Stimulated activated CD4-positive, alpha-beta T cell treated with anti-CD3 and anti-CD28 coated beads, Interleukin-1b, Interleukin-23, amount 100 ng/mL, for 24 hours (primary cell): ENCODE results near the gene OR8B4.
"Not testable (repeated sequence)": the region's sequence is repeated elsewhere in the genome, so short reads cannot be mapped to it uniquely, and the experiment has no call there.

Source experiments
- DNase-seq, 4 experiments: peaks; one replicate each; pipeline ENCODE4 v3.0.0-alpha.2; 2020; ENCODE audit warnings: low read depth in 4 of 4, low spot score in 1 of 4

Gene OR8B4, protein sequence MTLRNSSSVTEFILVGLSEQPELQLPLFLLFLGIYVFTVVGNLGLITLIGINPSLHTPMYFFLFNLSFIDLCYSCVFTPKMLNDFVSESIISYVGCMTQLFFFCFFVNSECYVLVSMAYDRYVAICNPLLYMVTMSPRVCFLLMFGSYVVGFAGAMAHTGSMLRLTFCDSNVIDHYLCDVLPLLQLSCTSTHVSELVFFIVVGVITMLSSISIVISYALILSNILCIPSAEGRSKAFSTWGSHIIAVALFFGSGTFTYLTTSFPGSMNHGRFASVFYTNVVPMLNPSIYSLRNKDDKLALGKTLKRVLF

DNA sequence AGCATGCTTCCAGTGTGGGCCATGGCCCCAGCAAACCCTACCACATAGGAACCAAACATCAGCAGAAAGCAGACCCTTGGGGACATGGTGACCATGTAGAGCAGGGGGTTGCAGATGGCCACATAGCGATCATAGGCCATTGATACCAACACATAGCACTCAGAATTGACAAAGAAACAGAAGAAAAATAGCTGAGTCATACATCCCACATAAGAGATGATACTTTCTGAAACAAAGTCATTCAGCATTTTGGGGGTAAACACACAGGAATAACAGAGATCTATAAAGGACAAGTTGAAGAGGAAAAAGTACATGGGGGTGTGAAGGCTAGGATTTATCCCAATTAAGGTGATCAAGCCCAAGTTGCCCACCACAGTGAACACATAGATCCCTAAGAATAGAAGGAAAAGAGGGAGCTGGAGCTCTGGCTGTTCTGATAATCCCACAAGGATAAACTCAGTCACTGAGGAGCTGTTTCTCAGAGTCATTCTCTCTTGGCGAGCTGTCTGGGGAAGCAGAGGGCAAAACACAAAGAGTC, at the start of gene OR8B4:
TSS of gene OR8B4 (minus strand) at position 488 of the 538 bp plus-strand sequence. CDS start at position 488, 0 bp downstream.
- no peak for DNase-seq

DNA sequence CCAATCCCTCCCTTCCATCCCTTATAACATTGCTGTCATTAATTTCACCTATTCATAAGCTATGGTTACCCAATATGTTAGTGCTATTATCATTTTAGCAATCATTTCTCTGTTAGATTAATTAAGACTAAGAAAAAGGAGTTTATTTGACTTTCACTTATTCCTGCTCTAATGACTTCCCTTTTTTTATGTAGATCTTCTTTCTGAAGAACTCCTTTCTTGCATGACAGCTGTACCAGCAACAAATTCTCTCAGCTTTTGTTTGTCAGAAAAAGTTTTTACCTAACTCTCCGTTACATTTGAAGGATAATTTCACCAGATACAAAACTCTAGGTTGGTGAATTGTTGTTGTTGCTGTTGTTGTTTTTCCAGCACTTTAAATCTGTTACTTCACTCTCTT, 49.4 kb upstream of the OR8B4 start:
- no peak for DNase-seq

- DNase-seq: no peak
These were observed 48.8 kb upstream of the OR8B4 start for GRCh38 chr11:124473476-124473875.

GRCh38 chr11:124470561-124471227, 46.0 kb upstream of the OR8B4 start:
- no peak for DNase-seq

DNA sequence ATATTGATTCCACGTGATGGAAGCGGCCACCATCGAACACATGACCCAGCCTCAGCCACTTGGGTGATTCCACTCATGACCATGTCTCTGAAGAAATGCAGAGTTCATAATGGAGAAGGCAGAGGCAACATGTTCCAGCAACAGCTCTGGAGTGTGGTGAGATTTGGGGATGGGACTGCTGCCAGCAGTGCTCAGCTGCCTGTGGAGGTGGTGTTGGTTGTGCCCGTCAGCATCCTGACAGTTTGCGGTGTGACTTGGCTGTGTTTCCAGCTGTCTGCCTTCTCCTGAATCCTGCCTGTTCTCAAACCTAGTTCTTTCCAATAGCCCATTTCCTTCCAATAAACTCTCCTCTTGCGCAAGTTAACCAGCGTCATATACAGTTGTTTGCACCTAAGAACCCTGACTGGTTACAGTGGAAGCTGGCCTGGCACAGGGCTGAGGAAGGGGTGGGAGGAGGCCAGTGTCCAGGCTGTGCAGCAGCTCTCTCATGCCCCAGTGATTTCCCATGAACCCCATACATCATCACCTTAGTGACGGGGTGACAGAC, 42.8 kb upstream of the OR8B4 start:
- no peak for DNase-seq

DNA sequence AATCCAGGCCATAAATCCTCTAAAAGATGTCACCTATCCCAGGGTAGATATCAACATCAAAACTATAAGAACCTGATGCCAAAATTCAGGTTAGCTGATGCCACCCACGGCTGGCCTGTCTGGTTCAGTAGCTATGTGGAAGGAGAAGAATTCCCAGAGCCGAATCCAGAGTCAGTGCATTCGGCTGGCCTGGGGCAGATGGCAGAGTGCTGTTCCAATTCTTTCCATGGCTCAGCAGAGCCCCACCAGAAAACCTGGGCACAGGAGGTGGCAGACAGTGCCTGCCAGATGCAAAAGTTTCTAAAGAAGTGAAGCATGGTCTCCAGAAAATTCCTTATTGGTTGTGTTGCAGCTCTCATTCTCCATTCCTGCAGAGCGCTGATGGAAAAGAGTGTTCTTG, 40.7 kb upstream of the OR8B4 start:
- DNase-seq: no peak

GRCh38 chr11:124463990-124464389, 39.3 kb upstream of the OR8B4 start:
- DNase-seq: no peak

- DNase-seq: no peak
These were observed 38.7 kb upstream of the OR8B4 start for GRCh38 chr11:124463324-124463723.

- no peak for DNase-seq
These were observed 35.8 kb upstream of the OR8B4 start for GRCh38 chr11:124460459-124460858.

GRCh38 chr11:124459379-124459778, 34.7 kb upstream of the OR8B4 start:
- DNase-seq: not testable (repeated sequence)

DNA sequence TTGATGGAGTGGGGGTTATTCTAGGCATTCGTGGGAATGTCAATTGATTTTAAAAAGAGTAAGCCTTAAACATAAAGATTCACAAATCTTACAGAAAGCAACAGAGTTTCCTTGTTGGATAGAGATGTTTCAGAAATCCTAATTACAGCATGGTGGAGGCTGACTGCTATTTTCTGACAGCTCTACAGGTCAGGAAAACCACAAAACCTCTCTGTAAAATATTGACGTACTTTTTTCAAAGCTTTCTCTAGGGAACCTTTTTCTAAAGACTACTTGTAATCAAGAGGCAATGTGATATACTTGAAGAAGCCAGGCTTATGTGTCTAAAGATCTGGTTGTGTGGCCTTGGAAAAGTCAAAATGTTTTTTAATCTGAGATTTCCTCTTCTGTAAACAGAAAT, 29.9 kb upstream of the OR8B4 start:
- no peak for DNase-seq

GRCh38 chr11:124446916-124447315, 22.2 kb upstream of the OR8B4 start:
- DNase-seq: no peak

GRCh38 chr11:124445646-124446150, 21.0 kb upstream of the OR8B4 start, which contains the start of gene OR8B8:
OR8B8 (minus strand) TSS chr11:124445696; CDS start chr11:124441085, 4,611 bp downstream.
- no peak for DNase-seq

DNA sequence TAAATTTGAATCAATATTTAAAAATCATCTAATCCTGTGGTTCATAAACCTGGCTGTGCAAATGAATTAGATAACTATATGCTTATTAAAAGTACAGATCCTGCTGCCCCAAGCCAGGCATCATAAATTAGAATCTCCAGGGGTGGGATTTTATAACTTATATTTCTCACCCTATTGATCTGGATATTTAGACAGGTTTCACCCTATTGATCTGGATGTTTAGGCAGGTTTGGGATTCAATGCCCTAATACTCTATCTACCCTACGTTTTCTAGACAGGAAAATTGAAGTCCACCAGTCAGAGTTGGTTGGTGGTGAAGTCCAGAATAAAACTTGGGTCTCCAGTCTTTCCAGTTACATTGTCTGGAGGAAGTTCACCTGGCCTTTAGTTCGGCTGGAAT, 18.2 kb upstream of the OR8B4 start:
- no peak for DNase-seq

DNA sequence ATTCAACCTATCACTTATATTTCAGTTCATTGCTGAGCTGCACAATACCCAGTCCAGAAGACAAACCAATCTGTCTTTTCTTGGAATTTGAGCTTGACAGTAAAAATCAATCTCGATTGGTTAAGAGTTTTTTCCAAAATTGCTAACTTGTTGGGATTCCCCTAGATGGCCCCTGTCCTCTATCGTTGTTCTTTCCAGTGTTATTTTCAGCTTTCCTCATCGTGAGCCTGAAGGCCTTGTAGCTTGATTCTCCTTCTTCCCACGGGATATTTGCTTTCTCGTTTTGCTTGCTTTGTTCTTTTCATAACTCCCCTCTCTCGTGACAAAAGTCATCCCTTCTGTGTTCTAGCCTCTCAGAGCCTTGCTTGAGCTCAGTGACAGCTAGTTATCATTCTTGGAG, 17.8 kb upstream of the OR8B4 start:
- no peak for DNase-seq

- DNase-seq: no peak
These were observed 16.8 kb upstream of the OR8B4 start for GRCh38 chr11:124441519-124441918.

DNA sequence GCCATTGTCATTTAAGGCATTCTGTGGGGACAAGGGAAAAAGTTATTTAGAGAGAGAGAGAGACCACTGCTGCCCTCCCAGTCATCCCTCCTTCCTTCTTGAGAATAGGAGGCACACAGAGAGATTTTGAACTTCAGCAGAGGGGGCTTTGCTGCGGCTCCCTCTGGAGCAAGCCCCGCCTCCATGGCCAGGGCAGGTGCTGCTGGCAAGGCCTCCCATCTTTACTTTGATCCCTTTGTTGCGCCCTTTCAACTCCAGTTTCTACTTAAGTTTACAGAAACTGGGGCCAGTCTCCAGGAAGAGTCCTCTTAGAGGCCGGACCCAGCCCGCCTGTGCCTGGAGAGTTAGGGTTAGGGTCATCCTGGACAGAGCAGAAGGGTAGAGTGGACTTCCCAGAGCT, 16.4 kb upstream of the OR8B4 start:
- DNase-seq: no peak

DNA sequence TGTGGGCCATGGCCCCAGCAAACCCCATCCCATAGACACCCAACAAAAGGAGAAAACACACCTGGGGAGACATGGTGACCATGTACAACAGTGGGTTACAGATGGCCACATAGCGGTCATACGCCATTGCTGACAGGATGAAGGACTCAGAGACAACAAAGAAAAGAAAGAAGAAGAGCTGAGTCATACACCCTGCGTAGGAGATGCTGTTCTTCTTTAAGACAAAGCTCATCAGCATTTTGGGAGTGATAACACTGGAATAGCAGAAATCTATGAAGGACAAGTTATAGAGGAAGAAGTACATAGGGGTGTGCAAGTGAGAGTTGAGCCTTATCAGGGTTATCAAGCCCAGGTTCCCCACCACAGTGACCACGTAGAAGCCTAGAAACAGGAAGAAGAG, 15.9 kb upstream of the OR8B4 start:
- no peak for DNase-seq

DNA sequence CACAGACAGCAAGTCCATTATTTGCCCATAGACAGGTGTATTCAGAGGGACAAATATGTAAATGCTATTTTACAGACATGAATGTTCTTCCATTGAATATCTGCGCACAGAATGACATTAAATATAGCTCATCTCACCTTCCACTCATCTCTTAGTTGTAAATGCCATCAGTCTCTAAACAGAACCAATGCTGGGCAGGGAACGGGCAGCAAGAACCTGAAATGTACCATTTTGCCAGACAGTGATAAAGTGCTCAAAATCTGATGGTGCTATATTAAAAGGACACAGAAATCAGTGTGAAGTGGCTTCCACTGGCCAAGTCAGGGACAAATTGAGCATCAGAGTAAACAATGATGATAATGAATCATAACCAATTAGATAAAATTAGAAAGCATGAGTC, 10.0 kb upstream of the OR8B4 start:
- no peak for DNase-seq

GRCh38 chr11:124429599-124429998, 4.9 kb upstream of the OR8B4 start:
- no peak for DNase-seq

DNA sequence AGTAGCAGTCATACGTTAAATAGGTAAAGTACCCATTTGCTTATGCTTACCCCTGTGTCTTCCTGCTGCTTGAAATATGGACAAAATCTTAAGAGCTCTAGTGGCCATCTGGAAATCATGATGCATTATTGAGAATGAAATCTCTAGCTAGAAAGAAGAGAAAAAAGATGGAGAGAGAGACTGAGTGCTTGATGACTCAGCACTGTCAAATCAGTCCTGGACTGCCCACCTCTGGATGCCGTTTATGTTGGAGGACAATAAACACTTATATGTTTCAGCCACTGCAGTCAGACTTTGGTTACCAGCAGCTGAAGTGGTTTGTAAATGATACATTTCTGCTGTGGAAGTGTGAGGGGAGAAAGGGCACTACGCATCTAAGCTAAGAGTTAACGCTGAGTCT, 3.6 kb downstream of the OR8B4 start:
- no peak for DNase-seq

- no peak for DNase-seq
These were observed 9.2 kb downstream of the OR8B4 start for GRCh38 chr11:124415356-124415923.
